HG03558 (cell line): ENCODE data around the gene MTNR1A.

Experiments
- ATAC-seq: cut with Tn5 transposase; IDR thresholded peaks from one replicate; pipeline ENCODE4 v1.9.1; 2021; ENCODE audit warnings: moderate number of reproducible peaks; ENCODE audit not compliant: unreplicated experiment; ENCODE audit errors: extremely low read depth

The MTNR1A gene

DNA sequence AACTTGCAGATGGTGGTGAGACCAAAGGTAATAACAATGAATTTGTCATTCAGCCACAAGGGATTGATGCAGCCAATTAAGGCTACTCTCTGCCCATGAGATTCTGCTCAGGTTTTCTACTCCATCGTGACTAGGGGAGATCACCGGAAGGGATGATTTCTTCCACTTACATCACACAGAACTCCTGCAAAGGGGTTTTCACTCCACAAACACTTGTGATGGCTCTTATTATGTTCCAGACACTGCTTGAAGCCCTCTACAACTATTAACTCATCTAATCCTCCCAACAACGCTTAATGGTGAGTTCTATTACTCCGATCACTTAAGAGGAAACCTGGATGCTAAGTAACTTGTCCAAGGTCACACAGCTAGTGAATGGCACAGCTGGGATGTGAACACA lies 55.9 kb downstream of the MTNR1A start:
- no peak for ATAC-seq

- ATAC-seq = no peak
These were observed 58.3 kb downstream of the MTNR1A start for GRCh38 chr4:186497043-186497442.

DNA sequence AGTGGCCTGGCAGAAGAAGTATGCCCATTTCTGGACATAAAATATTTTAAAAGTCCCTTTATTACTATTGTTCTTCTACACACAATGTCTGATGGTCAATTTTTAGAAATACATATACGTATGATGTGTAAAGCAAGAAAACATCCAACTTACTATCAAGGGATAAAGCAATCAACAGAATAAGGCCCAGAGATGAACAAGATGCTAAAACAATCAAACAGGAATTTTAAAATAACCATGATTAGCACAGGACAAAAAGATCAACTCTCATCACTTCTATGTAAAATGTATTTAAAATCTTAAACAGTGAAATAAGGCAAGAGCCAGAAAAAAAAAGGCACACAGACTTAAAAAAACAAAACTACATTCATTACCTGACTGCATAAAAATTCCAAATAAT lies 60.9 kb downstream of the MTNR1A start:
- no peak for ATAC-seq

- ATAC-seq = no peak
These were observed 67.6 kb downstream of the MTNR1A start for GRCh38 chr4:186487726-186488125.

DNA sequence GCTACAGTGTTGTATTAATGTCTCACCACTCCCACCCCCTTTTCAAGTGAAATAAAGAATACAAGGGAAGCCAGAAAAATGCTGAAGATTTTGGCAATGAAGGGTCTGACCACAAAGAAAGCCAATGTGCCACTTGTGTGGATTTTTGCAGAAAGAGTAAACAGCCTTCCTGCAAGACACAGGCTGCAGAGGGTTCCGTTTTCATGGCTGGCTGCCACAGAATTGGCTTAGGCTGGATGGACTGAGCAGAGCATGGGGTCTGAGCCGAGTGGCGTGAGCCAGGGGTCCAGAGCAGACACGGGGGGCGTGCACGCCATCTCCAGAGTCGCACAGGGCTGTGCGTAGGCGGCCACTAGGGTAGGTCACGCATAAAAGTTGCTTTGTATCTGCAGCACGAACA lies 69.2 kb downstream of the MTNR1A start:
- ATAC-seq = no peak

DNA sequence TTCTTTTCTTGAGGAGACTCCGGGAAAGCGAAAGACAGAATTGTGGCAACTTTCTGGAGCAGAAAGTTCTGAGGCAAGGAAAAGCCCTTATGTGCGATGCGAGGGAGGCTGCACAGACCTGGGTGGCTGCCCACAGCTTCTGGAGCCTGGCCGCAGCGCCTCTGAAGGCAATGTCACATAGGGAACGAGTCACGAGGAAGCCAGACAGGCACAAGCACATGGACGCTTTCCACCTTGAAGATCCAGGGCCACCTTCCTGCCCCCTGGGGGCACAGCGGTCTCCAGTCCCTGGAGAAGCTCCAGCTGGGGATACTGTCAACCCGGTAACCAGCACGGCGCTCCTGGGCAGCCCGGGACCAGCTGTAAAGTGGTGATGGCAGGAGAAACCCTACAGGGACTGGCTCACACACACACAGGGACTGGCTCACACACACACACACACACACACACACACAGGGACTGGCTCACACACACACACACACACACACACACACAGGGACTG lies 69.8 kb downstream of the MTNR1A start:
- ATAC-seq = no peak

DNA sequence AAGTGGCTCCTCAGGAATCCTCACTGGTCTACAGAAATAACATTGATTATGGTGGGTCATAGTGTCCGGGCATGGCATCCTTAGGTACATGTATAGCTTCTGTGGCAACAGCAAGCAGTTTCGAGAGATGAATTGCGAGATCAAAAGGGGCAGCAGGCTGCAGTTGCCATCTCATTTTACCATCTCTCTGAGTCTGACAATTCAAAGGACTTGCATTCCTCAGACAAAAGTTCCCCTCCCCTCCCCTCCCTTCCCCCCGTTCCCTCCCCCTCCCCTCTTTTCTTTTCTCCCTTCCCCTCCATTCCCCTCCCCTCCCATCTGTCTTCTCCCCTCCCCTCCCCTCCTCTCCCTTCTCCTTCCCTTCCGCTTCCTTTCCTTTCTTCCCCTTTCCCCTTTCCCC lies 70.2 kb downstream of the MTNR1A start:
- no peak for ATAC-seq

GRCh38 chr4:186483656-186484055 lies 71.7 kb downstream of the MTNR1A start:
- no peak for ATAC-seq
